Lower lobe of right lung (tissue), 2 donors: ENCODE results near the gene SERPINB8. TPM values are rescaled to one million over a fixed set of nuclear protein-coding genes. Genes with fewer than 3 reads are reported as not detected.
"Not testable (repeated sequence)": the region's sequence is repeated elsewhere in the genome, so short reads cannot be mapped to it uniquely, and the experiment has no call there.

Experiments
- ATAC-seq, 2 donors: fragments of 200-7000 bp; cut with Tn5 transposase; one replicate each; pipeline ENCODE4 v1.9.1; 2020 to 2022; ENCODE audit warnings: mild to moderate bottlenecking in 2 of 2, moderate library complexity in 2 of 2
- DNase-seq: peaks from one replicate; pipeline ENCODE4 v3.0.0-alpha.2; 2020
- H3K27ac ChIP-seq: fragments of 200-600 bp; one replicate; pipeline ENCODE4 v1.8.0; 2022
- H3K27me3 ChIP-seq: fragments of 200-600 bp; one replicate; pipeline ENCODE4 v1.8.0; 2022; ENCODE audit warnings: low read depth
- H3K36me3 ChIP-seq: fragments of 200-600 bp; one replicate; pipeline ENCODE4 v1.8.0; 2022; ENCODE audit warnings: mild to moderate bottlenecking
- H3K4me1 ChIP-seq: fragments of 200-600 bp; one replicate; pipeline ENCODE4 v1.8.0; 2022
- H3K4me3 ChIP-seq: fragments of 200-600 bp; one replicate; pipeline ENCODE4 v1.8.0; 2022; ENCODE audit warnings: mild to moderate bottlenecking
- H3K9me3 ChIP-seq: fragments of 200-600 bp; one replicate; pipeline ENCODE4 v1.8.0; 2022
- CTCF ChIP-seq: fragments of 200-600 bp; IDR thresholded peaks from one replicate; pipeline ENCODE4 v1.8.0; 2022; ENCODE audit warnings: antibody characterized with exemption, mild to moderate bottlenecking
- intact Hi-C: fragments of 100-400 bp; cut with DNase I; formaldehyde crosslinking; loops from one replicate; pipeline ENCODE4 v1.11.0; 2022
- total RNA-seq: library from RNA; stranded (reverse); fragmentation: NEBNext Ultra II Directional; extraction: Animal tissue kit (Norgen Biotek cat#: 25700); gene quantifications from one replicate; pipeline ENCODE4 v1.2.1, GENCODE V29; 2021
- donor health status: DM: no; HTN: yes; CAD: no; lungs with severe emphysema.

The SERPINB8 gene
- total RNA-seq, 1 donor from 2014 or later: 15.4 TPM

DNA sequence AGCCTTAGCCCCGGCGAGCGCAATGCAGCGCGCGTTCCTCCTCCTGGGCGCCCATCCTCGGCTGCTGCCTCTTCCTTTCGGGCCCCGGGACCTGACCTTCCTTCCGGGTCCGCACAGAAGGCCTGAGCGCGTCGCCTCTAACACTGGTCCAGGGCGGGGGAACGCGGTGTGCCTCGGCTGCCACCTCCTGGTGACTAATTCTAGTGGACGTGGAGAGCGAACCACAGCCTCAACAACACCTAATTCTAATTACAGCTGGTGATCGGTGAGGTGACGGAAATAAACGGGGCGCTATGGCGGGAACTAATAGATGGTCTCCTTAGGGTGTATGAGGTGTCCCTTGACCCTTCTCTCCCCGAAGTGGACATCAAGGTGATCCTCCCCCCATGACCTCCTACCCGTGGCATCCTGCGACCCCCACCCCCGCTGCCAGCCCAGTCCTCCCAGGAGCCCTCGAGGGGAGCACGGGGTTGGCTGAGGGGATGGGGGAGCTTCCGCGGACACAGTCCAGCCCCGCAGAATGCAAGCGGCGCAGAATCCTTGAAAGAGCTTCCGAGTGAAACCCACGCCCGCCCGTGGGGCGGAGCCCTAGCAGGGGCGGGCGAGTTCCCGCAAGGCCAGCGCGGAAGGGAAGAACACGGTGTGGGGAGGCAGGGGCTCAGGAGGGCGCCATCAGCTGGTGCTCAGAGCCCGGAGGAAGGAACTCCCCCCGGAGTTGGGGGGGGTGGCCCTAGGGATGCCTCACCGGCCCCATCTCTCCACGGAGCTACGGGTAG, 33.5 kb upstream of the SERPINB8 start:
- Histone ChIP-seq H3K27ac (no peak overlapping the region), H3K4me1 (peaks cover 11% of the 10 kb centered on the region), H3K4me3 (peak overlapping the region; percentile 58), H3K36me3 (no peaks in the 10 kb centered on the region), H3K27me3 (peaks cover 10% of the 10 kb centered on the region), H3K9me3 (no peaks in the 10 kb centered on the region)
- DNase-seq (peak; percentile 92), ATAC-seq (peak; percentile 98 to 99)
- intact Hi-C loops: no loop called here
- peak; percentile 72 for TF ChIP-seq CTCF

- H3K27me3 ChIP-seq: peaks cover 10% of the 10 kb centered on the region
- H3K27ac ChIP-seq: no peak overlapping the region
- peak overlapping the region; percentile 58 for H3K4me3 ChIP-seq
- ATAC-seq (no peak), DNase-seq (no peak)
- intact Hi-C loops: no loop called here
- TF ChIP-seq CTCF: no peak
- H3K4me1 ChIP-seq: peaks cover 11% of the 10 kb centered on the region
- no peaks in the 10 kb centered on the region for H3K9me3 ChIP-seq
- no peaks in the 10 kb centered on the region for H3K36me3 ChIP-seq
Observed at GRCh38 chr18:63936932-63937393, 32.9 kb upstream of the SERPINB8 start.

DNA sequence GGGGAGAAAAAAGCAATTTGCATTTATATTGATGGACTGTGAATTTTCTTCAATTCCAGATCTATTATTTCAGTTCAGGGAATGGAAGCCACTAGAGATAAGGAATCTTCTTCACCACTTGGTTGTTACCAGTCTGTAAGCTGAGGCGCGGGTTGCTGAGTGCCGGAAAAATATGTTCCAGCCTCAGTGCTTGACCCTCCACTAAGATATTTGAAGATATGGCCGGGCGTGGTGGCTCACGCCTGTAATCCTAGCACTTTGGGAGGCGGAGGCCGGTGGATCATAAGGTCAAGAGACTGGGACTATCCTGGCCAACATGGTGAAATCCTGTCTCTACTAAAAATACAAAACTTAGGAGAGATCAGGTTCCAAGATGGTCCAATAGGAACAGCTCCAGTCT, 29.9 kb upstream of the SERPINB8 start:
- H3K9me3 ChIP-seq: no peaks in the 10 kb centered on the region
- DNase-seq (no peak), ATAC-seq (no peak)
- H3K4me1 ChIP-seq: peaks cover 11% of the 10 kb centered on the region
- H3K27me3 ChIP-seq: peaks cover 10% of the 10 kb centered on the region
- intact Hi-C loops: no loop called here
- H3K36me3 ChIP-seq: no peaks in the 10 kb centered on the region
- H3K4me3 ChIP-seq: no peak overlapping the region
- TF ChIP-seq CTCF: no peak
- no peak overlapping the region for H3K27ac ChIP-seq

DNA sequence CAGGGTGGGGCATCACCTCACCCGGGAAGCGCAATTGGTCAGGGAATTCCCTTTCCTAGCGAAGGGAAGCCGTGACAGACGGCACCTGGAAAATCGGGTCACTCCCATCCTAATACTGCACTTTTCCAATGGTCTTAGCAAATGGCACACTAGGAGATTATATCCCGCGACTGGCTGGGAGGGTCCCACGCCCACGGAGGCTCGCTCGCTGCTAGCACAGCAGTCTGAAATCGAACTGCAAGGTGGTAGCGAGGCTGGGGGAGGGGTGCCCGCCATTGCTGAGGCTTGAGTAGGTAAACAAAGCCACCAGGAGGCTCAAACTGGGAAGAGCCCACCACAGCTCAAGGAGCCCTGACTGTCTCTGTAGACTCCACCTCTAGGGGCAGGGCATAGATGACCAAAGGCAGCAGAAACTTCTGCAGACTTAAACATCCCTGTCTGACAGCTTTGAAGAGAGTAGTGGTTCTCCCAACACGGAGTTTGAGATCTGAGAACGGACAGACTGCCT, 29.3 kb upstream of the SERPINB8 start:
- ATAC-seq, DNase-seq, H3K4me3 ChIP-seq, intact Hi-C loops, H3K36me3 ChIP-seq, H3K9me3 ChIP-seq, H3K27ac ChIP-seq: not testable (repeated sequence)
- Histone ChIP-seq H3K4me1 (peaks cover 11% of the 10 kb centered on the region), H3K27me3 (peaks cover 10% of the 10 kb centered on the region)

DNA sequence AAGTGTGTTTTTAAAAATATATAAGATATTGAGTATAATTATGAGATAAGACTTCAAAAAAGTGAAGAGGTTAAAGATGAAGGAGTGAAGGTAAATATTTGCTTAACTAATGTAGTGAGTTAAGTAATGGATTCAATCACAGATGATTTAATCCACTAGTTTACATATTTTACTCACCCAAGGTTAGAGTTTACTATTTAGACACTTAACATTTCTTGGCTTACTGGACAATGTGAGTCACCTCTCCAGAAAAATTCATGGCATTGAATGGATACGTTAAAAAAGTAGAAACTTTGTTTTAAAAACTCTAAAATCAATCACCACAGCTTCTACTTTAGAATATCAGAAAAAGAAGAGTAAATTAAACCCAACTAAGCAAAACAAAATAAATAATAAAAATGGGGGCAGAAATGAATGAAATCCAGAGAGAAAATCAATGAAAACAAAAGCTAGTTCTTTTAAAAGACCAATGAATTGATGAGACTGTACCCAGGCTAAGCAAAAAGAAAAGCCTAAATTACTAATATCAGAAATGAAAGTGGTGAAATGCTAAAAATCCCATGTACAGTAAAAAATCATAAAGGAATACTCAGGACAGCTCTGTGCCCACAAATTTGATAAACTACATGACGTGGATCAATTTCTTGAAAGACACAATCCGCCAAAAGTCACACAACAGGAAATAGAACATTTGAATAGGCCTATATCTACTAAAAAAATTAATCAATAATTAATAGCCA, 22.7 kb upstream of the SERPINB8 start:
- intact Hi-C loops: no loop called here
- Histone ChIP-seq H3K27ac (no peak overlapping the region), H3K9me3 (no peaks in the 10 kb centered on the region), H3K4me3 (no peak overlapping the region), H3K36me3 (no peaks in the 10 kb centered on the region), H3K27me3 (no peaks in the 10 kb centered on the region), H3K4me1 (peaks cover 9% of the 10 kb centered on the region)
- ATAC-seq (no peak), DNase-seq (no peak)
- TF ChIP-seq CTCF: no peak
